CD4-positive, alpha-beta T cell treated with Interleukin-6 for 4 hours (primary cell): ENCODE results near the gene DRGX.

Source experiments
- DNase-seq: peaks from one replicate; pipeline ENCODE4 v3.0.0-alpha.2; 2020; ENCODE audit warnings: mixed read lengths

Gene DRGX

GRCh38 chr10:49360271-49361177, 35.4 kb downstream of the DRGX start:
- no peak for DNase-seq

DNA sequence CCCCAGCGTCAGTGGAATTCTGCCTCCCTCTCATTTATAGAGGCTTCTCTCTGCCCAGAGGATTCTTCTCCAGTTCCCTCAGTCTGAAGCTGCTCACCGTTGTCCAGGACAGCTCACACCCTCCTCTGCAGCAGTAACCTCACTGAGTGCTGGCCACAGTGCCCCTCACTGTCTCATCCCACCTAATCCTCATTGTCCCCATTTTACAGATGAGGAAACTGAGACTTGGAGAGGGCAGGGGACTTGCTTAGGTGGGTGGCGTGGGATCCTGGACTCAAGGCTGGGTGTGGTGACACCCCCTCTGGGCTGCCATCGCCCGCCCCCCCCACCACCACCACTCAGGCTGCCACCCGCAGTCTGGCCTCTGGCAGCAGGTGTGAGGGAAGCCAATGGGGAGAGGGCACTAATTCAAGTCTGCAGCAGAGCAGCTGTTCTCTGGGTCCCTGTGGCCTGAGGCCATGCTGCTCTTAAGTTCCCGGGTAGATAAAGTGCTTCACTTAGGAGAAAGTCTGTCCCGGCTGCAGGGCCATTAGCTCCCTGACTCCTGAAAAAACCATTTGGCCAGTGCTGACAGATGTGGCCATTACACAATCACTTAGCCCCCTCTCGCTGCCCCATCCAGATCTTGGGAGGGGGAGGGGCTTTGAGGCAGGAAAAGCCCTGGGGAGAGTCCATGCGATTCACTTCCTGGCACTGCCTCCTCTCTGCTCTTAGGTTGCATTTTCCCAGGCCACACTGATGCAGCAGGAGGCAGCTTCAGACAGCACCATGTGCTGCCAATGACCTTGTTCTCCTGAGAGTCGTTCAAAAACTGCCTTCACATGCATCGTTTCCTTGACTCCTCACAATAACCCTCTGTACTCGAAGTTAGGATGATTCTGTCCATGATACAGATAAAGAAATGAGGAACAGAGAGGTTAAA, 36.3 kb downstream of the DRGX start:
- no peak for DNase-seq

DNA sequence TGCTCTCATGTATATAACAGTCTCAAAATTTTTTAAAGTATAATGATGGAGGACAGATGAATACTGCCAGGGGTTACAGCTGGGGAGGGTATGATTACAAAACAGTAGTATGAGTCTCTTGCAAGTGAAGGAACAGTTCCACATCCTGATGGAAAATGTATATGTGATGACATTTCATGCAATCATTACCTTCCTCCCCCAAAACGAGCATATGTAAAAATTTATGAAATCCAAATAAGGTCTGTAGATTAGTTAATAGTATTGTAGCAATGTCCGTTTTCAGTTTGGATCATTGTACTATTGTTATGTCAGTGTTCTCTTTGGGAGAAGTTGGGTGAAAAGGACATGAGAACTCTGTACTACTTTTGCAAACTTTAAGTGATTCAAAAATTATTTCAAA, 38.0 kb downstream of the DRGX start:
- DNase-seq: no peak

DNA sequence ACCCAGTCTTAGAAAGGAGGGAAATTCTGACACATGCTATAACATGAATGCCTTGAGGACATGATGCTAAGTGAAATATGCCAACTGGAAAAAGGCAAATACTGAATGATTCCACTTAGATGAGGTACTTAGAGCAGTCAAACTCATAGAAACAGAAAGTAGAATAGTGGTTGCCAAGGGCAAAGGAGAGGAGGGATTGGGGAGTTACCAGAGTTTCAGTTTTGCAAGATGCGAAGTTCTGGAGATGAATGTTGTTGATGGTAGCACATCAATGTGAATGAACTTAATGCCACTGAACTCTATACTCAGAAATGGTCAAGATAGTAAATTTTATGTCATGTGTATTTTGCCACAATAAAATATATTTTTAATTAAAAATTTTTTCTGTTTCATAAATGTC, 38.9 kb downstream of the DRGX start:
- no peak for DNase-seq

- DNase-seq: no peak
Observed at GRCh38 chr10:49356181-49356580, 39.7 kb downstream of the DRGX start.

DNA sequence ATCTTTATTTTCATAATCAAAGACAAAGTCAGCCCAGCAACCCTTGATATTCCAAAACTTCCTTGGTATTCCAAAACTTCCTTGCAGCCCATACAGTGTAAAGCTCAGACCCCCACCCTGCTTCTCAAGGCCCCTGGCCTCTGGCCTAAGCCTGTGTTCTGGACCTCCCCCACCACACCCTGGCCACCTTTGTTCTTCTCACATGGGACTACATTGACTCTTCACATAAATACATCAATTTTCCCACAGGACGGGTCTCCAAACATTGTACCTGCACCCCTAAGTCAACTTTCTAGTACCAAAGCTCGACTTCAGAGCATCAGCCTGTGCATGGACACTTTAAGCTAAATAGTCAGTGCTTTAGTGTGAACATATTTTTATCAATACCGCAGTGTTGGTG, 40.7 kb downstream of the DRGX start:
- DNase-seq: no peak

DNA sequence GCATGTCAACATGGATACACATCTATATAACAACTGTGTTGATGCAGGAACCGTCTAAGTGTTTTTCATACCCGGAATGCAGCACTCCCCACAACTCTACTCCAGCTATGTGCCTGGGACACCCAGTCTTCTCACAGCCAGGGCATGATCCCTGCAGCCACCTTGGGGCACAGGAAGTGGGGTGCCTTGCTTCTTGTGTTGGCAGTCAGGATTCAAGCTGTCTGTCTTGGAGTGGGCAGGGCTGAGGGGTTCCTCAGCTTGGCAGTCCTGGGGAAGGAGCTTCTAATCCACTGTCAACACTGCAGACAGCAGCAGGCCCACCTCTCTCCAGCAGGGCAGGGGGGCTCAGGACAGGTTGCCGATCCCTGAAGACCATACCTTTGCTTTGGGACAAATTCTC, 41.3 kb downstream of the DRGX start:
- DNase-seq: no peak

DNA sequence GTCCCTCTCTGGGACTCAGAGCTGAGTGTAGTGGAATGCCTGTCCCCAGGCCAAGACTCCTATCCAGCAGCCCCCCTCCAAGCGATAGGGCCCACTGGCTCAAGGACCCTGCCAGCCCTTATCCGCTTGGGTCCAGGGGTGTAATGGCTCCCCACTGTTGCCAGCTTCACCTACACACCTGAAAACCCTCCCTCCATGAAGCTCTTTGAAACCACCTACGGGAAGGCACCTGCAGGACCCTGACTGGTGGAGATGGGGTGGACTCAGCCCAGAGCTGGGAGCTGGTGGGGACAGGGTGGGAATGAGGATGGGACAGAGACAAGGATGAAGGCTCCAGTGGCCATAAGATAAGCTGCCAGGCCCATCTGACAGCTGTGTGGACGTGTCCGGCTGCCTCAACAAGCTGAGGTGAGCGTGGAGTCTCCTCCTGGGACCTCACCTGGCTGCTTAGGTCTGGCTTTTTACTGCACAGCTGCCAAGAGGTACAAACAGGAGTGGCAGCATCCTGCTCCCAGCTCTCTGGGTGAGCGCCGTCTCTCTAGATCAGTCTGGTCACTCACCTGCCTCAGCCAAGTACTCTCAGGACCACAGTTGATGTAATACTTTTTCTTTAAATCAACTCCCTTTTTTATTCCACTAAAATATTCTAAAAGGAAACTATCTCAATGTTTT, 41.9 kb downstream of the DRGX start:
- no peak for DNase-seq

GRCh38 chr10:49353026-49353894, 42.6 kb downstream of the DRGX start:
- no peak for DNase-seq

GRCh38 chr10:49352323-49352722, 43.6 kb downstream of the DRGX start:
- DNase-seq: no peak

DNA sequence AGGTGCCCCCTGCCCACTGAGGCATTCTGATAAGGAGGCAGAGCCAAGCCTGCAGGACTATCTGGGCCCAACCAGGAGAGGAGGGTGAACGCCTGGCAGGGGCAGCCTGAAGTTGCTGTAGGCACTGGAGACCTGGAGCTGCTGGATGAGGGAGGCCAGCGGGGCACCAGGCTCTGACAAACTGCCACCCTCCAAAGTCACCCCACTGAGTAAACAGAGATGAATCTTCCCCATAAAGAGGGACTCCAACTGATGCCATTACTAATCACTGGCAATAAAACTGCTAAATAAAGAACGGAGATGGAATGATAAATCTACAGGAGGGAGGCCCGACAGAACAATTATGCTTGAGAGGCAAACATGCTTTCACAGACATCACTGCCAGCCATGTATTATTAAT, 44.2 kb downstream of the DRGX start:
- no peak for DNase-seq

- no peak for DNase-seq
Observed at GRCh38 chr10:49350846-49351532, 44.9 kb downstream of the DRGX start.

GRCh38 chr10:49350138-49350537, 45.8 kb downstream of the DRGX start:
- DNase-seq: no peak

GRCh38 chr10:49349390-49349789, 46.5 kb downstream of the DRGX start:
- no peak for DNase-seq

- no peak for DNase-seq
Observed at GRCh38 chr10:49348593-49348992, 47.3 kb downstream of the DRGX start.

DNA sequence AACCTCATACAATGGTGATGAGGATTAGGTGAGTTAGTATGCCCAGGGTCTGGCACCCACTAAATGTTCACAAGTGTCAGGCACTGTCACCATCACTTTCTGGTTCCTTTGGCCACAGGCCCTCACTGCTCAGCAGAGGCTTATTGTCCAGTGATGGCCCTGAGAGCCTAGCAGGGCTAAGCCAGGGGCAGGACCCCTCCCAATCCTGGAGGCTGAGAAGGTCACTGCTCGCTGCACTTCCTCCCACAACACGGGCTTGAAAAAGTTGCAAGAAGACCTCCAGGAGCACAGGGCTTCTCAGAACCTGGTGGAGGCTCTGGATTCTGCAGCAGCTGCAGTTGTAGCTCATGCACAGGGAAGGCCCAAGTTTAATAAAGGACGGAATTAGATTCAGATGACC, 48.1 kb downstream of the DRGX start:
- no peak for DNase-seq

GRCh38 chr10:49347342-49347741, 48.5 kb downstream of the DRGX start:
- no peak for DNase-seq

GRCh38 chr10:49344840-49345239, 51.0 kb downstream of the DRGX start:
- no peak for DNase-seq

GRCh38 chr10:49338604-49339003, 57.3 kb downstream of the DRGX start:
- DNase-seq: no peak

- no peak for DNase-seq
Observed at GRCh38 chr10:49335364-49335972, 60.4 kb downstream of the DRGX start.

DNA sequence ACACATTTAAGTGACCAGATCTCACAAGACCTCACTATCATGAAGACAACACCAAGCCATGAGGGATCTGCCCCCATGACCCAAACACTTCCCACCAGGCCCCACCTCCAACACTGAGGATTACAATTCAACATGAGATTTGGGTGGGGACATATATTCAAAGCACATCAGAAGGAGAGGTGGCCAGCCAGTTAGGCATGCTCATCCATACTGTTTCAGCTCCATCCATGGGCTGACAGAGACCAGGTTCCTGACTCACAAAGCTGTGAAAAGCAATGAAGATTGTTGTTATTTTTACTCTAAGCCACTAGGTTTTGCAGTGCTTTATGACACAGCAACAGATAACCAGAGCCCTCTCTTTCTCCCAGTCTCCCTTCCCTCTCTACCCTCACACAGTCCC, 60.9 kb downstream of the DRGX start:
- DNase-seq: no peak
